Stimulated activated CD8-positive, alpha-beta memory T cell treated with anti-CD3 and anti-CD28 coated beads, Interleukin-7, amount 100 ng/mL, for 1 hour (primary cell): ENCODE results near the gene RPIA.
"Not testable (repeated sequence)": the region's sequence is repeated elsewhere in the genome, so short reads cannot be mapped to it uniquely, and the experiment has no call there.

Experiments
- DNase-seq, 2 donors: peaks; one replicate each; pipeline ENCODE4 v3.0.0-alpha.2; 2020; ENCODE audit warnings: low read depth in 2 of 2

Gene RPIA

DNA sequence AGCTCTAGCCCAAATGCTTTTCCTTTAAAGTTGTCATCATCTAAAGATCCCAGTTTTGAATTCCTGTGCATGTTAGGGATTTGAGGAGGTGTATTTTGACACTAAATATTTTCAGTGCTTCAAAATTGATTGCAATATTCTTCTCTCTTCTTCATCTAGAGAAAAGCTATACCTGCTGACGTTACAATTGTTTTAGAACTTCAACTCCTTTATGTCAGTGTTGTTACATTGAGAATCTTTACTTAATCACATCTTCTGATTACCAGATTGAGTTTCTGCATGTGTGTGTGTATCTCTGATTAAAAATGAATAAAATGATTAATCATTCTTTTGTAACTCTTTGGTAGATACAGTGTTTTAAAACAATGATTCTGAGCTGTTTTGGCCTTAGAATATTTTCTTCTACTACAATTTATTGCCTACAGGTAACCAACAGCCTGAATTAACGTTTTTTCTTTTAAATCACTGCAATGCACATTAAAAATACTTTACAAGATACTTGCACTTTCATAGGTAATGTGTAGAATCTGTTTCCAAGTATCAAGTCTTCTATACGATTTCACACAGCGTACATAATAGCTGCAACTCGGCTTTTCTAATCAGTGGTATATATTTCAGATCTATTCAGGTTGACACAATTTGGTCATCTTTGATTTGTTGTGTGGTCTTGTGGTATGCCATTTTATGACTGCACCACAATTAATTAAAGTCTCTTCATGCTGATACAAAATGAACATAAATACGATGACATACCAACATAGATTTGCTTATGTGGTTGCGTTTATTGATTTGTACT lies 82.0 kb downstream of the RPIA start:
- not testable (repeated sequence) for DNase-seq

DNA sequence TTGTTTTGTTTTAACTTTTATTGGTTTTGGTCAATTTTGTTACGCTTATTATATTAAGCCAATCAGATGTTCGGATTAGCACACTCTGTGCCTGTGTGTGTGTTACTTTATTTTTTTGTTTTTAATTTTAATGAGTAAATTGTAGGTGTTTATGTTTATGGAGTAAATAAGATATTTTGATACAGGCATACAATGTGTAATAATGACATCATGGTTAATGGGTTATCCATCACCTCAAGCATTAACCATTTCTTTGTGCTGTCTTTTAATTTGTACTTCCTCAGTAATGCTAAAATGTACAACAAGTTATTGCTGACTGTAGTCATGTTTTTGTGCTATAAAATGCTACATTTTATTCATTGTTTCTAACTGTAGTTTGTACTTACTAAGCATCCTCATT lies 97.7 kb downstream of the RPIA start:
- DNase-seq, result not testable (repeated sequence)

DNA sequence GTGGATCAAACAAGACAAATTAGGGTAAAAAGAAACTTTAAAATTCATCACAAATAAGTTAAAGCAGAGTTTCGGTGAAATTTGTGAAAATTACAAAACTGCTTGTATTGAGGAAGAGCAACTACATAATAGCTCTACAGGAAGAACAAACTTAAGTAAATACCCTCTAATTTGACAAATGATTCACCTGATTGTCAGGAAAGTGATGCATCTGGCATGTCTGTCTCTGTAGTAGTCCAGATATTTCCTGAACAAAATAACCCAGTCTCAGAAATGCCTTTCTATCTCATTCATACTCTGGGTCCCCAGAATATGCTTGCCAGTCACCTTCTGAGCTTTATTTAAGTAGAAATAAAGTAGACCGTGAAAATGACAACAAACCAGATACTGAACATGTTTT lies 104.5 kb downstream of the RPIA start:
- not testable (repeated sequence) for DNase-seq

DNA sequence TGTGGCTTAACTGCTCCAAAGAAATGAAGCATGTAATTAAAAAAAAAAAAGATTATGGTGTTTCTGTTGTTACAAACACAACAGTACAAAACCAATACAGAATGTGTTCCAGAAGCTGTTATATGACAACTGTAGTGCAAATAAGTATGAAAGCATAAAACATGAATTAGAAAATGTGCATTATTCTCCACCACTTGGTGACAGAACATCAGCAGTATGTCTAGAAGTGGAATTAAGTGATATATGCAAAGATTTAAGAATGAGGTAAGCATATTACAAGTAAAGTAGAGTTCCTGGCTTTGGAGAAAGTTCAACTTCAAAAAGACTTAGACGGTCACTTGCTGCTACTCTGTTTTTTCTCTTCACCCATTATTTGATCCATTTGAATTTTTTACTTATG lies 105.0 kb downstream of the RPIA start:
- DNase-seq, result not testable (repeated sequence)

DNA sequence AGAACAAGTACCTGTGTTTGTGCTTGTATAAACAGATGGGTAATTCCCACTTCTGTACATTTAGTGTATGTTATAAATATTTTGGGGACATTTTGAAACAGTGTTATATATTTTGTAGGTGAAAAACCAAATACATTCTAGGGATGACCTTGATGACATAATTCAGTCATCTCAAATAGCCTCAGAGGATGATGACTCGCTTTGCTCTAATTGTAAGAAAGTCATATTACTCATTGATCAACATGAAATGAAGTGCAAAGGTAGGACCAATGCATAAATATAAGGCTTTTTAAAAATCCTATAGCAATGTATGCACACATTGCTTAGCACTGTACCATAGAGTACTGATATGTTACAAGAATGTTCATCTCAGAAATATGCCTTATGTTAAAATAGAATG lies 105.7 kb downstream of the RPIA start:
- not testable (repeated sequence) for DNase-seq
